SK-N-SH (cell line): ENCODE data around the gene CLEC18A. TPM values are rescaled to one million over a fixed set of nuclear protein-coding genes. Genes with fewer than 3 reads are reported as not detected.
"Not testable (repeated sequence)": the region's sequence is repeated elsewhere in the genome, so short reads cannot be mapped to it uniquely, and the experiment has no call there.

Experiments
- CTCF ChIA-PET: fragments of 300-600, 350-600 bp; formaldehyde crosslinking; extraction: SDS; loops from one replicate; lab custom pipeline; 2021; lab: Yijun Ruan, JAX
- POLR2A ChIA-PET: fragments of 350-600 bp; sonication (Branson Sonifier 250); formaldehyde crosslinking; extraction: SDS; loops from one replicate; lab custom pipeline; 2020; ENCODE audit warnings: antibody characterized with exemption, inconsistent platforms; lab: Yijun Ruan, JAX
- DNase-seq: peaks from one replicate; pipeline ENCODE4 v3.0.0; 2012
- H2AFZ ChIP-seq: fragments of 200-600 bp; sonication (generic); 2 replicates; pipeline ENCODE4 v1.8.1; 2016; ENCODE audit warnings: antibody characterized with exemption, mild to moderate bottlenecking, low read depth
- H3F3A ChIP-seq: fragments of 200-600 bp; sonication (generic); replicated peaks from 2 replicates; pipeline ENCODE3; 2016; ENCODE audit warnings: antibody characterized with exemption, mild to moderate bottlenecking; ENCODE audit not compliant: insufficient read depth
- H3K27ac ChIP-seq, 2 experiments: fragments of 200-500 bp in 1 of 2; fragments of 200-600 bp in 1 of 2; sonication (Bioruptor generic) in 1 of 2; sonication (generic), shearing (Covaris generic) in 1 of 2; 2 replicates each; pipeline versions ENCODE4 v1.5.1 to v1.6.1; 2014 to 2016; ENCODE audit warnings: low read depth in 2 of 2, inconsistent platforms in 1 of 2, low read length in 1 of 2, mild to moderate bottlenecking in 1 of 2, mixed read lengths in 1 of 2
- H3K27me3 ChIP-seq: fragments of 200-600 bp; sonication (generic), shearing (Covaris generic); 2 replicates; pipeline ENCODE4 v1.6.1; 2016; ENCODE audit warnings: mixed run types; ENCODE audit not compliant: insufficient read depth
- H3K36me3 ChIP-seq, 2 experiments: fragments of 200-500 bp in 1 of 2; fragments of 200-600 bp in 1 of 2; sonication (Bioruptor generic) in 1 of 2; sonication (generic) in 1 of 2; replicated peaks in 1 of 2; 2 replicates each; pipeline versions ENCODE3 to v1.5.1; 2014 to 2016; ENCODE audit warnings: low read length in 1 of 2, mild to moderate bottlenecking in 1 of 2; ENCODE audit not compliant: insufficient read depth in 2 of 2, control insufficient read depth in 1 of 2
- H3K4me1 ChIP-seq, 2 experiments: fragments of 200-500 bp in 1 of 2; fragments of 200-600 bp in 1 of 2; sonication (Bioruptor generic) in 1 of 2; sonication (generic), shearing (Covaris generic) in 1 of 2; 2 replicates each; pipeline versions ENCODE4 v1.5.1 to v1.6.1; 2014 to 2016; ENCODE audit warnings: low read depth in 1 of 2, low read length in 1 of 2, mixed run types in 1 of 2; ENCODE audit not compliant: insufficient read depth in 2 of 2, control insufficient read depth in 1 of 2
- H3K4me2 ChIP-seq: fragments of 200-600 bp; sonication (generic), shearing (Covaris generic); 2 replicates; pipeline ENCODE4 v1.6.1; 2017; ENCODE audit warnings: mixed run types
- H3K4me3 ChIP-seq, 2 experiments: fragments of 200-500 bp in 1 of 2; fragments of 200-600 bp in 1 of 2; sonication (Bioruptor generic) in 1 of 2; sonication (generic), shearing (Covaris generic) in 1 of 2; 2 replicates each; pipeline versions ENCODE4 v1.5.1 to v1.8.1; 2014 to 2016; ENCODE audit warnings: low read depth in 2 of 2, inconsistent platforms in 1 of 2, low read length in 1 of 2, mild to moderate bottlenecking in 1 of 2, mixed read lengths in 1 of 2, moderate library complexity in 1 of 2
- H3K79me2 ChIP-seq: fragments of 200-600 bp; sonication (generic); 2 replicates; pipeline ENCODE4 v1.8.1; 2017; ENCODE audit warnings: mild to moderate bottlenecking; ENCODE audit not compliant: insufficient read depth
- H3K9ac ChIP-seq: fragments of 200-600 bp; sonication (generic); 2 replicates; pipeline ENCODE4 v1.6.1; 2017; ENCODE audit warnings: mixed run types
- H3K9me2 ChIP-seq: fragments of 200-600 bp; sonication (generic); 2 replicates; pipeline ENCODE4 v1.6.1; 2017; ENCODE audit warnings: mixed run types
- H3K9me3 ChIP-seq: fragments of 200-600 bp; sonication (generic); 2 replicates; pipeline ENCODE4 v1.6.1; 2017; ENCODE audit warnings: mixed run types, mild to moderate bottlenecking, moderate library complexity
- H4K20me1 ChIP-seq: fragments of 200-600 bp; sonication (generic); 2 replicates; pipeline ENCODE4 v1.6.1; 2017; ENCODE audit warnings: mild to moderate bottlenecking, mixed run types; ENCODE audit not compliant: insufficient read depth
- WGBS: methylation state at CpG from one replicate; pipeline ENCODE4 v1.1.6; 2017; ENCODE audit warnings: low lambda C conversion rate; 5-methylcytosine and 5-hydroxymethylcytosine counted together
- polyA plus RNA-seq, 3 experiments: library from polyadenylated mRNA; depleted of rRNA; stranded (reverse); fragments of >200 nt; gene quantifications; 2 replicates each; pipeline ENCODE4 v1.2.3, GENCODE V29; 2012

Gene CLEC18A
- polyA plus RNA-seq, 1 of the 3 experiments (the other 2 are of a cell fraction) = 0.20 TPM

- H3K27ac ChIP-seq, H3K9ac ChIP-seq, H3K4me1 ChIP-seq, H3K9me3 ChIP-seq, H3K4me2 ChIP-seq, H3K36me3 ChIP-seq, H3F3A ChIP-seq, CTCF ChIA-PET, H3K27me3 ChIP-seq, H2AFZ ChIP-seq, H3K79me2 ChIP-seq, H3K4me3 ChIP-seq, POLR2A ChIA-PET, H4K20me1 ChIP-seq, H3K9me2 ChIP-seq, DNase-seq: not testable (repeated sequence)
- WGBS = no CpG with 5 or more reads among the region's 10 CpGs
These were observed 17.0 kb downstream of the CLEC18A start for GRCh38 chr16:69968125-69968524.

GRCh38 chr16:69969657-69970056 is 18.5 kb downstream of the CLEC18A start:
- H3K4me3 ChIP-seq, POLR2A ChIA-PET: not testable (repeated sequence)
- WGBS = 76% methylated on average over 3 of the region's 4 CpGs

GRCh38 chr16:69972120-69972519 is 21.0 kb downstream of the CLEC18A start:
- H3K79me2 ChIP-seq, H2AFZ ChIP-seq, H3K9me3 ChIP-seq, DNase-seq, H3K9me2 ChIP-seq, H4K20me1 ChIP-seq, H3K4me1 ChIP-seq, H3F3A ChIP-seq, H3K27me3 ChIP-seq, H3K4me2 ChIP-seq, CTCF ChIA-PET, POLR2A ChIA-PET, H3K9ac ChIP-seq, H3K36me3 ChIP-seq, H3K27ac ChIP-seq, H3K4me3 ChIP-seq: not testable (repeated sequence)
- 95% methylated on average over 4 of the region's 7 CpGs for WGBS

More at GRCh38 chr16:69969657-69970056, 18.5 kb downstream of the CLEC18A start:
- H3K27ac ChIP-seq, H4K20me1 ChIP-seq, H3K9me2 ChIP-seq, H2AFZ ChIP-seq, H3K4me1 ChIP-seq, H3K4me2 ChIP-seq, H3K9ac ChIP-seq, H3K79me2 ChIP-seq, DNase-seq, CTCF ChIA-PET, H3F3A ChIP-seq, H3K9me3 ChIP-seq, H3K36me3 ChIP-seq, H3K27me3 ChIP-seq: not testable (repeated sequence)

- H3K27me3 ChIP-seq, H3K4me3 ChIP-seq, DNase-seq, H4K20me1 ChIP-seq, H3K4me2 ChIP-seq, H3K36me3 ChIP-seq, H3K9me2 ChIP-seq, CTCF ChIA-PET, H2AFZ ChIP-seq, H3K9me3 ChIP-seq, H3F3A ChIP-seq, H3K9ac ChIP-seq, H3K79me2 ChIP-seq, POLR2A ChIA-PET, H3K27ac ChIP-seq, H3K4me1 ChIP-seq: not testable (repeated sequence)
- 75% methylated on average over 6 of the region's 8 CpGs for WGBS
These were observed 21.8 kb downstream of the CLEC18A start for GRCh38 chr16:69972935-69973334.

- POLR2A ChIA-PET = not testable (repeated sequence)
These were observed 34.1 kb downstream of the CLEC18A start for GRCh38 chr16:69985196-69985595.

GRCh38 chr16:69997956-69998355 is 46.8 kb downstream of the CLEC18A start:
- H2AFZ ChIP-seq, H3K36me3 ChIP-seq, H3K79me2 ChIP-seq, H3K4me1 ChIP-seq, CTCF ChIA-PET, H3K4me3 ChIP-seq, H3K27me3 ChIP-seq, H4K20me1 ChIP-seq, H3K9me2 ChIP-seq, H3K9ac ChIP-seq, POLR2A ChIA-PET, H3K4me2 ChIP-seq, H3K9me3 ChIP-seq, DNase-seq: not testable (repeated sequence)
- Histone ChIP-seq H3F3A (peaks cover 12% of the 10 kb centered on the region), H3K27ac (peak overlapping the region in 1 of 2 experiments; percentile 28; a peak in 1 of 4 replicates)
- 55% methylated on average over 3 of the region's 3 CpGs for WGBS

More at GRCh38 chr16:69985196-69985595, 34.1 kb downstream of the CLEC18A start:
- H3K9ac ChIP-seq, H3F3A ChIP-seq, H3K4me2 ChIP-seq, H4K20me1 ChIP-seq, H3K4me3 ChIP-seq, H2AFZ ChIP-seq, H3K9me3 ChIP-seq, H3K4me1 ChIP-seq, H3K27me3 ChIP-seq, H3K27ac ChIP-seq, H3K9me2 ChIP-seq, H3K36me3 ChIP-seq, CTCF ChIA-PET, H3K79me2 ChIP-seq, DNase-seq: not testable (repeated sequence)
- WGBS = 93% methylated on average over 1 of the region's 1 CpG

- H3K27me3 ChIP-seq, CTCF ChIA-PET, DNase-seq, H3K4me3 ChIP-seq, POLR2A ChIA-PET, H3K9me3 ChIP-seq, H3K9ac ChIP-seq, H2AFZ ChIP-seq, H3K36me3 ChIP-seq, H3K4me2 ChIP-seq, H4K20me1 ChIP-seq, H3K9me2 ChIP-seq, H3K4me1 ChIP-seq, H3K79me2 ChIP-seq: not testable (repeated sequence)
- Histone ChIP-seq H3K27ac (peak overlapping the region in 1 of 2 experiments; percentile 47; a peak in 1 of 4 replicates), H3F3A (peaks cover 12% of the 10 kb centered on the region)
- 92% methylated on average over 9 of the region's 9 CpGs for WGBS
These were observed 48.7 kb downstream of the CLEC18A start for GRCh38 chr16:69999801-70000200.
